Tibial artery (tissue), 4 donors: ENCODE results near the gene PPAT.
"Not testable (repeated sequence)": the region's sequence is repeated elsewhere in the genome, so short reads cannot be mapped to it uniquely, and the experiment has no call there.

Experiments used
- DNase-seq, 2 donors: peaks; one replicate each; pipeline ENCODE4 v3.0.0-alpha.2; 2019
- H3K27ac ChIP-seq, 2 donors: fragments of 200-600 bp; sonication (generic) in 1 of 2; 1 replicate in 1 of 2; 2 replicates in 1 of 2; pipeline ENCODE4 v1.5.1; 2018 to 2019; ENCODE audit warnings: mild to moderate bottlenecking in 1 of 2
- H3K27me3 ChIP-seq, 2 donors: fragments of 200-600 bp; sonication (generic) in 1 of 2; one replicate each; pipeline versions ENCODE4 v1.5.1 to v1.6.0; 2016 to 2019
- H3K36me3 ChIP-seq, 3 donors: fragments of 200-600 bp; sonication (generic) in 2 of 3; one replicate each; pipeline ENCODE4 v1.5.1; 2016 to 2019; ENCODE audit warnings: mild to moderate bottlenecking in 2 of 3
- H3K4me1 ChIP-seq, 4 donors: fragments of 200-600 bp; sonication (generic) in 2 of 4; 1 replicate in 3 of 4; 2 replicates in 1 of 4; pipeline ENCODE4 v1.5.1; 2016 to 2019
- H3K4me3 ChIP-seq, 2 donors: fragments of 200-600 bp; sonication (generic) in 1 of 2; 1 replicate in 1 of 2; 2 replicates in 1 of 2; pipeline ENCODE4 v1.5.1; 2018 to 2019; ENCODE audit warnings: mild to moderate bottlenecking in 2 of 2
- H3K9me3 ChIP-seq, 3 donors: fragments of 200-600 bp; sonication (generic) in 1 of 3; one replicate each; pipeline ENCODE4 v1.5.1; 2016 to 2019
- intact Hi-C: fragments of 100-400 bp; cut with DNase I; formaldehyde crosslinking; loops from one replicate; pipeline ENCODE4 v1.15.0; 2023; ENCODE audit warnings: low total_unique reads
- TF ChIP-seq, protein P1 (sequence below), 2 experiments: fragments of 200-600 bp in 1 of 2; fragments of 450-650 bp in 1 of 2; IDR thresholded peaks; one replicate each; pipeline ENCODE4 v1.5.1; 2017 to 2019; ENCODE audit warnings: antibody characterized with exemption in 2 of 2, mild to moderate bottlenecking in 1 of 2, moderate library complexity in 1 of 2

Gene PPAT

DNA sequence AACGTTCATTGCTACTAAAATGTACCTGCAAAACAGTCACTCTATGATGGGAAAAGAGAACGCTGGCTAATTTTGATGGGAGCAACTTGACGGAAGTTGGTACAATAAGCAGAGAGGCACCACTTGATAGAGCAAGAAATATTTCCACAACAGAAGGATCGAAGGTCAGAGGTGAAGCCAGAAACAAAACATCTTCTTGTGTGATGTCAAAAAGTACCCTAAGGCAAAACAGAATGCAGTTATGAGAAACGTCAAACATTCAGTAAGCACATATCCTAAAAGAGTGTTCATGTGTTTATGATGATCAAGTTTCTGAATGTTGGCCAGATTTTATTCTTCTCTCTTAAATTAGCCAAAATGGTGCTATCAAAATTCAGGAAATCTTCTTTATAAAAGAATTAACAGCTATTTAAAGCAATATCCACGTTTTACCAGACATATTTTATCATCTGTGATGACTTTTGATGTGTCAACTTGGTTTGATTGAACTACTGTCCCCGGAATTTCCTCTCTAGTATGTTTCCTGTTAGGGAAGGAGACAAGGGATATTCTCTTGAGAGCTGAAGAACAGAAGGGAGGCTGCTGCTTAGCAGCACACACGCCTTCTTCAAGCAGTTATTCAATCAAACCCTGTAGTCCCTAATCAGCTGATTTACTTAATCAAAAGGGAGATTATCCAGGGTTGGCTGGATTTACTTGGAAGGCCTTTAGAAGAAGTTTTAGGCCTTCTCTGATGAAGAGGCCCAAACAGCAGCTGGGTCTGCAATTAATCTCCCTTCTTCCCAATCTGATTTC, 63.8 kb downstream of the PPAT start:
- DNase-seq: no peak
- no peak overlapping the region for H3K27ac ChIP-seq

DNA sequence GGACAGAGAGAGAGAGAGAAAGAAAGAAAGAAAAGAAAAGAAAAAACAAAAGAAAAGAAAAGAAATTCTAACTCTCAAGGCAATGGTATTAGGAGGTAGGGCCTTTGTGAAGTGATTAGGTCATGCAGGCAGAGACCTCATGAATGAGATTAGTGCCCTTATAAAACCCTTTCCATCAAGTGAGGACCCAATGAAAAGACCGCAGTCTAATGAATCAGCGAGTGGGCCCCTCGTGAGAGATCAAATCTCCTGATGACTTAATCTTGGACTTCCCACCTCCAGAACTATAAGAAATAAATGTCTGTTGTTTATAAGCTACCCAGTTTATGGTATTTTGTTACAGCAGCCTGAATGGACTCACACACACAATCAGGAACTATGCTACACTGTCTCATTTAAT, 65.0 kb downstream of the PPAT start:
- DNase-seq: no peak
- H3K27me3 ChIP-seq: no peaks in the 10 kb centered on the region
- H3K4me3 ChIP-seq: no peak overlapping the region
- peaks cover 15 to 24% (median 17%) of the 10 kb centered on the region in 3 donors for H3K36me3 ChIP-seq
- intact Hi-C loops: no loop called here
- TF ChIP-seq, protein P1, sequence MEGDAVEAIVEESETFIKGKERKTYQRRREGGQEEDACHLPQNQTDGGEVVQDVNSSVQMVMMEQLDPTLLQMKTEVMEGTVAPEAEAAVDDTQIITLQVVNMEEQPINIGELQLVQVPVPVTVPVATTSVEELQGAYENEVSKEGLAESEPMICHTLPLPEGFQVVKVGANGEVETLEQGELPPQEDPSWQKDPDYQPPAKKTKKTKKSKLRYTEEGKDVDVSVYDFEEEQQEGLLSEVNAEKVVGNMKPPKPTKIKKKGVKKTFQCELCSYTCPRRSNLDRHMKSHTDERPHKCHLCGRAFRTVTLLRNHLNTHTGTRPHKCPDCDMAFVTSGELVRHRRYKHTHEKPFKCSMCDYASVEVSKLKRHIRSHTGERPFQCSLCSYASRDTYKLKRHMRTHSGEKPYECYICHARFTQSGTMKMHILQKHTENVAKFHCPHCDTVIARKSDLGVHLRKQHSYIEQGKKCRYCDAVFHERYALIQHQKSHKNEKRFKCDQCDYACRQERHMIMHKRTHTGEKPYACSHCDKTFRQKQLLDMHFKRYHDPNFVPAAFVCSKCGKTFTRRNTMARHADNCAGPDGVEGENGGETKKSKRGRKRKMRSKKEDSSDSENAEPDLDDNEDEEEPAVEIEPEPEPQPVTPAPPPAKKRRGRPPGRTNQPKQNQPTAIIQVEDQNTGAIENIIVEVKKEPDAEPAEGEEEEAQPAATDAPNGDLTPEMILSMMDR (IDR thresholded peaks at IDR 0.05): no peak
- H3K9me3 ChIP-seq: no peaks in the 10 kb centered on the region
- H3K27ac ChIP-seq: no peak overlapping the region
- H3K4me1 ChIP-seq: no peaks in the 10 kb centered on the region

More for the DNA sequence above, 63.8 kb downstream of the PPAT start:
- TF ChIP-seq, protein P1 (IDR thresholded peaks at IDR 0.05): no peak
- Histone ChIP-seq H3K4me3 (no peak overlapping the region), H3K27me3 (no peaks in the 10 kb centered on the region), H3K36me3 (peaks cover 15 to 24% (median 17%) of the 10 kb centered on the region in 3 donors), H3K9me3 (no peaks in the 10 kb centered on the region), H3K4me1 (no peaks in the 10 kb centered on the region)
- intact Hi-C loops: no loop called here

DNA sequence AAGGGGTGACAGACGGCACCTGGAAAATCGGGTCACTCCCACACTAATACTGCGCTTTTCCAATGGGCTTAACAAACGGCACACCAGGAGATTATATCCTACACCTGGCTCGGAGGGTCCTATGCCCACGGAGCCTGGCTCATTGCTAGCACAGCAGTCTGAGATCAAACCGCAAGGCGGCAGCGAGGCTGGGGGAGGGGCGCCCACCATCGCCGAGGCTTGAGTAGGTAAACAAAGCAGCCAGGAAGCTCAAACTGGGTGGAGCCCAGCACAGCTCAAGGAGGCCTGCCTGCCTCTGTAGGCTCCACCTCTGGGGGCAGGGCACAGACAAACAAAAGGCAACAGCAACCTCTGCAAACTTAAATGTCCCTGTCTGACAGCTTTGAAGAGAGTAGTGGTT, 72.4 kb downstream of the PPAT start:
- H3K4me3 ChIP-seq, H3K27me3 ChIP-seq, H3K4me1 ChIP-seq, H3K9me3 ChIP-seq, intact Hi-C loops, DNase-seq, H3K27ac ChIP-seq: not testable (repeated sequence)
- peaks cover 7 to 12% (median 7%) of the 10 kb centered on the region in 3 donors for H3K36me3 ChIP-seq

DNA sequence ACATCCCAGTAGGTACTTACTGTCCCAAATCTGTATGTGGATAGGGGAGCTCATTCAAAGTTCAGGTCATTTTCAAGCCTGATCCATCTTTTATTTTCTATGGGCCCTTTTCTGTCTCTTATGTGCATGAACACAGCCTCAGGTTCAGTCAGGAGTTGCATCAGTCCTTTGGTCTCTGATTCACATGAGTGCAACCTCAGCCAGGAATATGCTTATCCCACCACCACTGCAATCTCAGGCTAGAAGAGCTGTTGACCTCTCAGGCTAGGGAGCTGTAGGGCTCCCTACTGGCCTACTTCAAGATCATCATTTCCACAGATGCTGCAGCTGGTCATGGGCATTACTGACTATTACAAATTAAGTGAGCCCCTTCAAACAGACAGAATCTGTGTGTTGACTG, 75.3 kb downstream of the PPAT start:
- DNase-seq: no peak

DNA sequence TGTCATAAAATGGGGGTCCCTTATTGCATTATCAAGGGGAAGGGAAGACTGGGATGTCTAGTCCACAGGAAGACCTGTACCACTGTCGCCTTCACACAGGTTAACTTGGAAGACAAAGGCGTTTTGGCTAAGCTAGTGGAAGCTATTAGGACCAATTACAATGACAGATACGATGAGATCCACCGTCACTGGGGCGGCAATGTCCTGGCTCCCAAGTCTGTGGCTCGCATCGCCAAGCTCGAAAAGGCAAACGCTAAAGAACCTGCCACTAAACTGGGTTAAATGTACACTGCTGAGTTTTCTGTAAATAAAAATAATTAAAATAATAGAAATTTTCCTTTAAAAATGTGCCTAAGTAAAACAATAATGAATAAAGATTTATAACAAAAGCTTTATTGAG, 78.8 kb downstream of the PPAT start:
- H3K4me1 ChIP-seq: no peaks in the 10 kb centered on the region
- intact Hi-C loops: no loop called here
- no peaks in the 10 kb centered on the region for H3K27me3 ChIP-seq
- peaks cover 7 to 26% (median 8%) of the 10 kb centered on the region in 3 donors for H3K36me3 ChIP-seq
- DNase-seq: no peak
- TF ChIP-seq, protein P1 (IDR thresholded peaks at IDR 0.05): no peak
- no peaks in the 10 kb centered on the region for H3K9me3 ChIP-seq
- no peak overlapping the region for H3K4me3 ChIP-seq
- H3K27ac ChIP-seq: no peak overlapping the region

More for the DNA sequence above, 75.3 kb downstream of the PPAT start:
- H3K27ac ChIP-seq: no peak overlapping the region
- TF ChIP-seq, protein P1 (IDR thresholded peaks at IDR 0.05): no peak
- H3K36me3 ChIP-seq: peaks cover 7 to 12% (median 11%) of the 10 kb centered on the region in 3 donors
- no peaks in the 10 kb centered on the region for H3K4me1 ChIP-seq
- no peak overlapping the region for H3K4me3 ChIP-seq
- intact Hi-C loops: no loop called here
- H3K27me3 ChIP-seq: no peaks in the 10 kb centered on the region
- H3K9me3 ChIP-seq: no peaks in the 10 kb centered on the region

DNA sequence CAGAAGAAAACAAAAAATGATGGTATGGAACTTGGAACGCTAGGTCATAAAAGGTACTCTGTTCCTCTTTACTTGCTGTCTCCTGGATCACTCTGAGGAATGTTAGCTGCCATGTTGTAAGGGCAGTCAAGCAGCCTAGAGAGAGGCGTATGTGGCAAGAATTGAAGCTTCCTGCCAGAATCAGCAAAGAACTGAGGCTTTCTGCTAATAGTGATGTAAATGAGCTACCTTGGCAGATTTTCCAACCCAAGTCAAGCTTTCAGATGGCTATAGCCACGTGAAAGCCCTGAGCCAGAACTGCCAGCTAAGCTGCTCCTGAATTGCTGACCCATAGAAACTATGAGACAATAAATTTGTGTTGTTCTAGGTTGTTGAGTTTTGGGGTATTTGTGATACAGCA, 86.8 kb downstream of the PPAT start:
- no peak overlapping the region for H3K4me3 ChIP-seq
- TF ChIP-seq, protein P1 (IDR thresholded peaks at IDR 0.05): no peak
- intact Hi-C loops: no loop called here
- peaks cover 14 to 62% (median 26%) of the 10 kb centered on the region in 3 donors for H3K36me3 ChIP-seq
- H3K4me1 ChIP-seq: no peaks in the 10 kb centered on the region
- H3K27me3 ChIP-seq: no peaks in the 10 kb centered on the region
- H3K9me3 ChIP-seq: no peaks in the 10 kb centered on the region
- no peak for DNase-seq
- no peak overlapping the region for H3K27ac ChIP-seq
